GM21526 (cell line): ENCODE data around the gene CNFN.
"Not testable (repeated sequence)": the region's sequence is repeated elsewhere in the genome, so short reads cannot be mapped to it uniquely, and the experiment has no call there.

Source experiments
- ATAC-seq: cut with Tn5 transposase; IDR thresholded peaks from one replicate; pipeline ENCODE4 v1.9.1; 2021; ENCODE audit warnings: moderate library complexity; ENCODE audit not compliant: unreplicated experiment, low FRiP score

Gene CNFN

DNA sequence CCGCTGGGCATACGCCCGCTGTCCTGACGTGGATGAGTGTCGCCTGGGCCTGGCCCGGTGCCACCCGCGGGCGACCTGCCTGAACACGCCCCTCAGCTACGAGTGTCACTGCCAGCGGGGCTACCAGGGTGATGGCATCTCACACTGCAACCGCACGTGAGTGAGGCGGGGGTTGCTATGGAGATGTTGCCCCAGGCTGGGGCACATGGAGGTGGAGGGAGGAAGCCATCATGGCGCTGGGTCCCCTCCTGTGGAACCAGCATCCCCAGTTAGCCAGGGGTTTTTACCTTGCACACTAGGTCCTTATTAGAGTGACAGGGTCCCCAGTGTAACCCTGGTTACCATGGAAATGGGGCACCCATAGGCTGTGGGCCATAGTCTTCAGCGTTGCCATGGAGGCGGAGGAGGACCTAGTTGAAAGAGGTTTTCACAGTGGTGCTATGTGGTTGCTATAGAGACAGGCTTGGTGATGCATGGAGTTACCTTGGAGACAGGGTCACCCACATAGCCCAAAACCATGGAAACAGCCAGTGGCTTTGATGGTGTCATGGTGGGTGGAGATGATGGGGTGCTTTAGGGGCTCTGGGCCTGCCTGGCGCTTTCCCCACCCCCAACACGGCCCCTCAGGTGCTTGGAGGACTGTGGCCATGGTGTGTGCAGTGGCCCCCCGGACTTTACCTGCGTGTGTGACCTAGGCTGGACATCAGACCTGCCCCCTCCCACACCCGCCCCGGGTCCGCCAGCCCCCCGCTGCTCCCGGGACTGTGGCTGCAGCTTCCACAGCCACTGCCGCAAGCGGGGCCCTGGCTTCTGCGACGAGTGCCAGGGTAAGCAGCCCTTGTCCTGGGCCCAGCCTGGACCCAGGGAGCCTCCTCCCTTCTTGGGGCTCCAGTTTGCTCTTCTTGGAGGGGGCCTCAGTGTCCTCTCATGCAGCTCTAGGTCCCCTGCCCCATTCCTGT lies 37.5 kb downstream of the CNFN start:
- no peak for ATAC-seq

- no peak for ATAC-seq
Observed at GRCh38 chr19:42351079-42351735, 38.9 kb downstream of the CNFN start.

- no peak for ATAC-seq
Observed at GRCh38 chr19:42350417-42350816, 39.7 kb downstream of the CNFN start.

DNA sequence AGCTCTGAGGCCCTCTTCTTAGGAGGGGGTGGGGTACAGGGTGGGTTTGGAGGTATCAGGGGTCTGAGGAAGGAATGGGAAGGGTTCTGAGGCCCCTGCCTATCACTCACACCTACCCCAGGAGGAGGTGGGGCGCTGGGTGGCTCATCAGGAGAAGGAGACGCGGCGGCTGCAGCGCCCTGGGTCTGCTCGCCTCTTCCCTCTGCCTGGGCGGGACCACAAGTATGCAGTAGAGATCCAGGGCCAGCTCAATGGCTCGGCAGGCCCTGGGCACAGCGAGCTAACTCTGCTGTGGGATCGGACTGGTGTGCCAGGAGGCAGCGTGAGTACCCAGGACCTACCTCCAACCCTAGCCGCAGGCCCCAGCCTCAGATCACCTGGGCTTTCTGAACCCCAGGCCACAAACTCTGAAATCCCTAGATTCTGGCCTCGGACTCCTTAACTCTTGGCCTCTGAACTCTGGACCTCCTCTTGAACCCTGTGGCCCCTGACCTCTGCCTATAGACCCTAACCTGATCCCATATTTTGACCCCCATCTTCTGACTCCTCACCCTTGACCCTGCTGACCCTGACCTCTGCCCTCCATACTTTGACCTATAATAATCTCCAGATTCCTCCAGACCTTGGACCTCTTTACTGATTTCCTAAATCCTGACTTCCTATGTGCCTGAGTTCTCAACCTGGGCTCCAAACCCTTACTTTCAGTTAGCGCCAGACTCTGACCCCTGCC lies 40.6 kb downstream of the CNFN start:
- ATAC-seq, result no peak

DNA sequence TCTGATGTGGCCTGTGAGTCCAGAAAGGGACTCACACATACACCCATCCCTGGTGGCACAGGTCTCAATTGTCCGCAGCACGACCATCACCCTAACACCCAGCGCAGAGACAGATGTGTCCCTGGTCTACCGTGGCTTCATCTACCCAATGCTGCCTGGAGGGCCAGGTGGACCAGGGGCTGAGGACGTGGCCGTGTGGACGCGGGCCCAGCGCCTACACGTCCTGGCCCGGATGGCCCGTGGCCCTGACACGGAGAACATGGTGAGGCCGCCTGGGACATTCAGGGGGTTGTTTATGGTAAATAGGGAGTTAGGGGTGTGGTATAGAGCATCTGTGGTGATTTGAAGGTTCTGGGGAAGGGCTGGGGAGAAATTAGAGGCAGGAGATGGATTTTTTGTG lies 41.9 kb downstream of the CNFN start:
- ATAC-seq, result no peak

DNA sequence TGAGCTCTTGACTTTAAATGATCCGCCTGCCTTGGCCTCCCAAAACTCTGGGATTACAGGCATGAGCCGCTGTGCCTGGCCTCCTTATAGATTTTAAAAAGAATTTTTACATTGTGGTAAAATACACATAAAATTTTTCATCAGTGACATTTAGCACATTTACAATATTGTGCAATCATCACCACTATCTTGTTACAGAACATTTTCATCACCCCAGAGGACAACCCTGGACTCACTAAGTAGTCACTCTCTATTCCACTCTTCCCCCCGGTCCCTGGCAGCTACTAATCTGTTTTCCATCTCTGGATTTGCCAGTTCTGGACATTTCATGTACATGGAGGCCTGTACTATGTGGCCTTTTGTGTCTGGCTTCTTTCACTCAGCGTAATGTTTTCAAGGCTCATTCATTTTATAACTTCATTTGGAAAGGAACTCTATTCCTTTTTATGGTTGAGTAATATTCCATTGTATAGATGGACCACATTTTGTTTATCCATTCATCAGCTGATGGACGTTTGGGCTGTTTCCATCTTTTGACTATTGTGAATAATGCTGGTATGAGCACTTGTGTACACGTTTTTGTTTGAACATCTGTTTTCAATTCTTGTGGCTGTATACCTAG lies 44.8 kb downstream of the CNFN start:
- ATAC-seq, result no peak

- ATAC-seq, result no peak
Observed at GRCh38 chr19:42344336-42344893, 45.7 kb downstream of the CNFN start.

DNA sequence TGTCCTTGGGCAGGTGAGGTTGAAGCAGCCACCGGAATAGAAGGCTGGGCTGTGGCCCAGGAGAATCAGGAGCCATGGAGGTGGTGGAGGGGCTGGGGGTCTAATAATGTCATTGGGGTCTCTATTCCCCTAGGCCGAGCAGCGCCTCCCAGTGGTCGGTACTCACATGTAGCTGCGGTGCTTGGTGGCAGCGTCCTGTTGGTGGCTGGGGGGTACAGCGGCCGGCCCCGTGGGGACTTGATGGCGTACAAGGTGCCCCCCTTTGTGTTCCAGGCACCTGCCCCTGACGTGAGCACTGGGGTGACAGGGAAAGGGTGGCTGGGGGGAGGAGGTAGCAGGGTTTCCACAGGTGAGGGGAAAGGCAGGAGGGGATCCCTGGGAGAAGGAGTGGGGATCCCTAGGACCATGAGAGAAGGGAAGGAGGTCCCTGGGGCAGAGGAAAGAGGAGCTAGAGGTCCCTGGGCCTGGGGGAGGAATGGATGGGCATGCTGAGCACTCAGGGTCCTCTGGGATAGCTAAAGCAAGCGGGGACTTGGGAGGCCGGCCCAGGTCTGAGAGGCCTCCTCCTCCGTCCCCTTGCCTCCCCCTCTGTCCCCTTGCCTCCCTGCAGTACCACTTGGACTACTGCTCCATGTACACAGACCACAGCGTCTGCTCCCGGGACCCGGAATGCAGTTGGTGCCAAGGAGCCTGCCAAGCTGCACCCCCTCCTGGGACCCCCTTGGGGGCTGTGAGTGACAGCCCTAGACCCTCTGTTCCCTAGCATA lies 46.6 kb downstream of the CNFN start:
- no peak for ATAC-seq

DNA sequence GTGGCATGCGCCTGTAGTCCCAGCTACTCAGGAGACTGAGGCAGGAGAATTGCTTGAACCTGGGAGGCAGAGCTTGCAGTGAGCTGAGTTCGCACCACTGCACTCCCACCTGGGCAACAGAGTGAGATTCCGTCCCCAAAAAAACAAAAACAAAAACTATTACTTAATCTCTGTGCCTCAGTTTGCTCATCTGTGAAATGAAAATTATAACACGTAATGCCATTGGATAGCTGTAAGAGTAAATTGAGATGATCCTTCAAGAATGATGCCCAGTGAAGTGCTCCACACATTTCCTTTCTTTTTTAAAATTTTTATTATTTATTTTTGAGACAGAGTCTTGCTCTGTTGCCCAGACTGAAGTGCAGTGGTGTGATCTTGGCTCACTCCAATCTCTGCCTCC lies 50.2 kb downstream of the CNFN start:
- not testable (repeated sequence) for ATAC-seq

GRCh38 chr19:42339126-42339860 lies 50.8 kb downstream of the CNFN start:
- not testable (repeated sequence) for ATAC-seq
